Measurements from ENCODE around the gene ASPHD2. TPM values are rescaled to one million over a fixed set of nuclear protein-coding genes. Genes with fewer than 3 reads are reported as not detected.
A peak's percentile ranks its signal among the peaks of the same experiment; 100 is the strongest.
"Not testable (repeated sequence)": the region's sequence is repeated elsewhere in the genome, so short reads cannot be mapped to it uniquely, and the experiment has no call there.

The ASPHD2 gene
- total and polyA plus RNA-seq, 8 donors, result 0.45 to 48.4 (median 3.9) TPM

DNA sequence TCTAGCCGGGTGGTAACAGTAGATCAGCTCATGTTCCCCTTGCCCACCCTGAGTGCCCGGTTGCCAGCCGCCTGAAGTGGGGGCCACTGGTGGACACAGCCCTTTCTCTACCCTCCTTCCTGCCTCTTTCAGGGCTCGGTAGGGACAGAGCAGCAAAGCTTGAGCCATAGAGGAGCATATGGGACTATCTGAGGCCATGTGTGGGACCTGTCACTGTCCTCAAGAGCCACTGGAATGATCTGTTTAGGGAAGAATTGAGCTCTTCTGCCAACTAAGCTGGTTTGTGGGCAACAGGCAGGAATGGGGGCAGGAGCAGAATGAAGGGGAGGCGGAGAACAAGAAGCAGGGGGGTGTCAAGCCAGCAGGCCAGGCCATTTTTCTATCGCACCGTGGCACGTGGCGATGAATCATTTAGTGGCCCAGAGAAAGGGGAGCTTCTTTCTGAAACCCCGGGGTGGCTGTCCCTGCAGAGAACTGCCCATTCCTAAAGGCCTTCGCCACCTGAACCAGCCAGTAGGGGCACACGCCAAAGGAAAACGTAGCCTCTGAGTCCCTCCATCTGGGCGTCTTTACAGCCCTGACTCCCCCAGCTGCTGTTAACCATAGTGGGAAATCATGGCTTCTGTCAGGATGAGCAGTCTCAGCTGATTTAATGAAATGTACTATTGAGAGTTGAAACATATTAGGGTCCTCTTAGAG is 8.8 kb downstream of the ASPHD2 start:
- Histone ChIP-seq H3K36me3 (peaks cover 5 to 18% (median 17%) of the 10 kb centered on the region in 4 donors), H3K4me1 (peaks cover 5 to 35% (median 24%) of the 10 kb centered on the region in 4 donors), H3K4me3 (no peak overlapping the region), H3K9me3 (no peaks in the 10 kb centered on the region), H3K27ac (peak overlapping the region; percentile 24 to 85 (median 69)), H3K27me3 (no peaks in the 10 kb centered on the region)
- DNase-seq, result no peak
- WGBS, 5 donors, result 79 to 90% (median 86%) methylated on average over 14 of the region's 14 CpGs
- intact Hi-C loops (cut with DNase I; ENCODE audit: low total_unique reads), result no loop called here
- TF ChIP-seq EP300 (IDR thresholded peaks at IDR 0.05), result no peak
- TF ChIP-seq POLR2AphosphoS5 (IDR thresholded peaks at IDR 0.05), result no peak
- TF ChIP-seq, protein P1, sequence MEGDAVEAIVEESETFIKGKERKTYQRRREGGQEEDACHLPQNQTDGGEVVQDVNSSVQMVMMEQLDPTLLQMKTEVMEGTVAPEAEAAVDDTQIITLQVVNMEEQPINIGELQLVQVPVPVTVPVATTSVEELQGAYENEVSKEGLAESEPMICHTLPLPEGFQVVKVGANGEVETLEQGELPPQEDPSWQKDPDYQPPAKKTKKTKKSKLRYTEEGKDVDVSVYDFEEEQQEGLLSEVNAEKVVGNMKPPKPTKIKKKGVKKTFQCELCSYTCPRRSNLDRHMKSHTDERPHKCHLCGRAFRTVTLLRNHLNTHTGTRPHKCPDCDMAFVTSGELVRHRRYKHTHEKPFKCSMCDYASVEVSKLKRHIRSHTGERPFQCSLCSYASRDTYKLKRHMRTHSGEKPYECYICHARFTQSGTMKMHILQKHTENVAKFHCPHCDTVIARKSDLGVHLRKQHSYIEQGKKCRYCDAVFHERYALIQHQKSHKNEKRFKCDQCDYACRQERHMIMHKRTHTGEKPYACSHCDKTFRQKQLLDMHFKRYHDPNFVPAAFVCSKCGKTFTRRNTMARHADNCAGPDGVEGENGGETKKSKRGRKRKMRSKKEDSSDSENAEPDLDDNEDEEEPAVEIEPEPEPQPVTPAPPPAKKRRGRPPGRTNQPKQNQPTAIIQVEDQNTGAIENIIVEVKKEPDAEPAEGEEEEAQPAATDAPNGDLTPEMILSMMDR (IDR thresholded peaks at IDR 0.05), result no peak
- no peak for TF ChIP-seq POLR2A (IDR thresholded peaks at IDR 0.05)

DNA sequence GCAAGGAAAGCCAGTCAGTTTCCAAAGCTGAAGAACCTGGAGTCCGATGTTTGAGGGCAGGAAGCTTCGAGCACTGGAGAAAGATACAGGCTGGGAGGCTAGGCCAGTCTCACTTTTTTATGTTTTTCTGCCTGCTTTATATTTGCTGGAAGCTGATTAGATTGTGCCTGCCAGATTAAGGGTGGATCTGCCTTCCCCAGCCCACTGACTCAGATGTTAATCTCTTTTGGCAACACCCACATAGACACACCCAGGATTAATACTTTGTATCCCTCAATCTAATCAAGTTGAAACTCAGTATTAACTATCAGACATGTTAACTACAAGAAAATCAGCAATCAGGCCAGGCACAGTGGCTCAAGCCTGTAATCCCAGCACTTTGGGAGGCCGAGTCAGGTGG is 9.7 kb downstream of the ASPHD2 start:
- H3K4me3 ChIP-seq; H3K9me3 ChIP-seq; intact Hi-C loops (cut with DNase I; ENCODE audit: low total_unique reads); H3K27me3 ChIP-seq; DNase-seq: not testable (repeated sequence)
- peaks cover 2 to 20% (median 18%) of the 10 kb centered on the region in 4 donors for H3K36me3 ChIP-seq
- peak overlapping the region; percentile 15 to 68 (median 35) for H3K27ac ChIP-seq
- WGBS, 5 donors, result 64 to 78% (median 69%) methylated on average over 3 of the region's 3 CpGs
- peaks cover 5 to 35% (median 24%) of the 10 kb centered on the region in 4 donors for H3K4me1 ChIP-seq

- 71 to 88% (median 81%) methylated on average over 3 of the region's 3 CpGs for WGBS, 5 donors
- no peak for TF ChIP-seq POLR2AphosphoS5 (IDR thresholded peaks at IDR 0.05)
- TF ChIP-seq, protein P1 (IDR thresholded peaks at IDR 0.05), result no peak
- TF ChIP-seq POLR2A (IDR thresholded peaks at IDR 0.05), result no peak
- TF ChIP-seq EP300 (IDR thresholded peaks at IDR 0.05), result no peak
- intact Hi-C loops (cut with DNase I; ENCODE audit: low total_unique reads), result no loop called here
- H3K4me3 ChIP-seq, result no peak overlapping the region
- H3K27me3 ChIP-seq, result no peaks in the 10 kb centered on the region
- H3K9me3 ChIP-seq, result no peaks in the 10 kb centered on the region
- H3K36me3 ChIP-seq, result peaks cover 0 to 16% (median 12%) of the 10 kb centered on the region in 4 donors
- DNase-seq, result no peak
- peak overlapping the region in 3 of 5 donors; percentile 29 to 68 (median 38) for H3K27ac ChIP-seq
- H3K4me1 ChIP-seq, result peaks cover 5 to 35% (median 25%) of the 10 kb centered on the region in 4 donors
Observed at GRCh38 chr22:26439559-26439958, 10.5 kb downstream of the ASPHD2 start.

GRCh38 chr22:26442086-26442756 is 13.2 kb downstream of the ASPHD2 start:
- Histone ChIP-seq H3K27ac (no peak overlapping the region), H3K9me3 (no peaks in the 10 kb centered on the region), H3K4me1 (peaks cover 2 to 23% (median 13%) of the 10 kb centered on the region in 4 donors), H3K27me3 (no peaks in the 10 kb centered on the region), H3K4me3 (no peak overlapping the region), H3K36me3 (peaks cover 0 to 14% (median 9%) of the 10 kb centered on the region in 4 donors)
- DNase-seq, result no peak
- TF ChIP-seq POLR2A (IDR thresholded peaks at IDR 0.05) (no peak), EP300 (IDR thresholded peaks at IDR 0.05) (no peak), POLR2AphosphoS5 (IDR thresholded peaks at IDR 0.05) (no peak)
- TF ChIP-seq, protein P1 (IDR thresholded peaks at IDR 0.05), result no peak
- 89 to 94% (median 90%) methylated on average over 4 of the region's 4 CpGs for WGBS, 5 donors
- intact Hi-C loops (cut with DNase I; ENCODE audit: low total_unique reads), result no loop called here
